HEK293 (cell line): Measurements from ENCODE around the gene HHAT.

Source experiments
- CTCF ChIA-PET: fragments of 350-600 bp; formaldehyde crosslinking; extraction: SDS; loops from one replicate; lab custom pipeline; 2021; ENCODE audit warnings: antibody characterized with exemption; lab: Yijun Ruan, JAX
- POLR2A ChIA-PET: fragments of 300-600 bp; formaldehyde crosslinking; extraction: SDS; loops from one replicate; lab custom pipeline; 2020; ENCODE audit warnings: antibody characterized with exemption, inconsistent platforms; lab: Yijun Ruan, JAX
- H3K27ac ChIP-seq: fragments of 200-500 bp; sonication (Bioruptor generic); 2 replicates; pipeline ENCODE4 v1.5.1; 2014; ENCODE audit warnings: low read depth, low read length, control low read depth, inconsistent platforms; ENCODE audit errors: extremely low read depth
- H3K36me3 ChIP-seq, 2 experiments: fragments of 200-500 bp in 1 of 2; sonication (Bioruptor generic) in 1 of 2; 1 replicate in 1 of 2; 2 replicates in 1 of 2; pipeline ENCODE4 v1.5.1; 2014 to 2017; ENCODE audit warnings: inconsistent platforms in 2 of 2, low read length in 2 of 2; ENCODE audit not compliant: control insufficient read depth in 2 of 2, insufficient read depth in 1 of 2
- H3K4me1 ChIP-seq: fragments of 200-500 bp; sonication (Bioruptor generic); 2 replicates; pipeline ENCODE4 v1.5.1; 2014; ENCODE audit warnings: mild to moderate bottlenecking, low read length, inconsistent platforms; ENCODE audit not compliant: control insufficient read depth, insufficient read depth
- H3K4me3 ChIP-seq: 2 replicates; pipeline ENCODE4 v1.5.1; 2011; ENCODE audit warnings: low read depth, mild to moderate bottlenecking, control low read depth, low read length, moderate library complexity
- H3K9me3 ChIP-seq: fragments of 200-500 bp; sonication (Bioruptor generic); 2 replicates; pipeline ENCODE4 v1.5.1; 2014; ENCODE audit warnings: low read depth, low read length, inconsistent platforms; ENCODE audit not compliant: control insufficient read depth, insufficient read depth
- ATF2 ChIP-seq: fragments of 450-650 bp; formaldehyde crosslinking; IDR thresholded peaks from 2 replicates; pipeline ENCODE4 v1.5.1; 2016; ENCODE audit warnings: missing biosample characterization, missing genetic modification characterization, low read depth
- BCL11B ChIP-seq: fragments of 450-650 bp; formaldehyde crosslinking; IDR thresholded peaks from 2 replicates; pipeline ENCODE4 v1.5.1; 2016; ENCODE audit warnings: low read depth, missing biosample characterization, missing genetic modification characterization
- GLI4 ChIP-seq: fragments of 450-650 bp; formaldehyde crosslinking; IDR thresholded peaks from 2 replicates; pipeline ENCODE4 v1.5.1; 2016; ENCODE audit warnings: missing biosample characterization, missing genetic modification characterization
- HIC1 ChIP-seq: fragments of 450-650 bp; formaldehyde crosslinking; IDR thresholded peaks from 2 replicates; pipeline ENCODE4 v1.5.1; 2016; ENCODE audit warnings: missing biosample characterization, missing genetic modification characterization
- KLF8 ChIP-seq: fragments of 450-650 bp; formaldehyde crosslinking; IDR thresholded peaks from 2 replicates; pipeline ENCODE4 v1.5.1; 2016; ENCODE audit warnings: missing biosample characterization, missing genetic modification characterization
- YY1 ChIP-seq: fragments of 450-650 bp; formaldehyde crosslinking; IDR thresholded peaks from 2 replicates; pipeline ENCODE4 v1.5.1; 2018; ENCODE audit warnings: missing biosample characterization, missing genetic modification characterization
- ZEB2 ChIP-seq: fragments of 450-650 bp; formaldehyde crosslinking; IDR thresholded peaks from 2 replicates; pipeline ENCODE4 v1.5.1; 2016; ENCODE audit warnings: missing biosample characterization, missing genetic modification characterization
- ZIC2 ChIP-seq: fragments of 450-650 bp; formaldehyde crosslinking; IDR thresholded peaks from 2 replicates; pipeline ENCODE4 v1.5.1; 2016; ENCODE audit warnings: missing biosample characterization, missing genetic modification characterization
- ZNF114 ChIP-seq: fragments of 450-650 bp; formaldehyde crosslinking; IDR thresholded peaks from 2 replicates; pipeline ENCODE4 v1.5.0; 2017; ENCODE audit warnings: missing biosample characterization, missing genetic modification characterization
- ZNF133 ChIP-seq: fragments of 450-650 bp; formaldehyde crosslinking; IDR thresholded peaks from 2 replicates; pipeline ENCODE4 v1.5.1; 2016; ENCODE audit warnings: missing biosample characterization, missing genetic modification characterization
- ZNF146 ChIP-seq: fragments of 450-650 bp; formaldehyde crosslinking; IDR thresholded peaks from 2 replicates; pipeline ENCODE4 v1.5.1; 2016; ENCODE audit warnings: missing biosample characterization, missing genetic modification characterization
- ZNF148 ChIP-seq: fragments of 450-650 bp; formaldehyde crosslinking; IDR thresholded peaks from 2 replicates; pipeline ENCODE4 v1.5.0; 2017; ENCODE audit warnings: missing biosample characterization, missing genetic modification characterization, borderline replicate concordance
- ZNF26 ChIP-seq: fragments of 450-650 bp; formaldehyde crosslinking; IDR thresholded peaks from 2 replicates; pipeline ENCODE4 v1.5.1; 2016; ENCODE audit warnings: missing biosample characterization, missing genetic modification characterization
- ZNF274 ChIP-seq, 2 experiments: fragments of 200-500 bp in 1 of 2; fragments of 450-650 bp in 1 of 2; sonication (Bioruptor generic) in 1 of 2; formaldehyde crosslinking in 1 of 2; IDR thresholded peaks; 2 replicates each; pipeline versions ENCODE4 v1.5.1 to v1.6.1; 2014 to 2016; ENCODE audit warnings: borderline replicate concordance in 1 of 2, inconsistent platforms in 1 of 2, low read length in 1 of 2, missing biosample characterization in 1 of 2, missing genetic modification characterization in 1 of 2
- ZNF292 ChIP-seq: fragments of 450-650 bp; formaldehyde crosslinking; IDR thresholded peaks from 2 replicates; pipeline ENCODE4 v1.5.1; 2016; ENCODE audit warnings: low read depth, missing biosample characterization, missing genetic modification characterization, borderline replicate concordance
- ZNF394 ChIP-seq: fragments of 450-650 bp; formaldehyde crosslinking; IDR thresholded peaks from 2 replicates; pipeline ENCODE4 v1.5.1; 2016; ENCODE audit warnings: missing biosample characterization, missing genetic modification characterization, mild to moderate bottlenecking, moderate library complexity, borderline replicate concordance
- ZNF404 ChIP-seq: fragments of 450-650 bp; formaldehyde crosslinking; IDR thresholded peaks from 2 replicates; pipeline ENCODE4 v1.5.1; 2017; ENCODE audit warnings: missing biosample characterization, missing genetic modification characterization
- ZNF423 ChIP-seq: fragments of 450-650 bp; formaldehyde crosslinking; IDR thresholded peaks from 2 replicates; pipeline ENCODE4 v1.5.1; 2016; ENCODE audit warnings: missing biosample characterization, missing genetic modification characterization
- ZNF518A ChIP-seq: fragments of 450-650 bp; formaldehyde crosslinking; conservative IDR thresholded peaks from 2 replicates; pipeline ENCODE4 v1.5.1; 2016; ENCODE audit warnings: low read depth, missing biosample characterization, missing genetic modification characterization
- ZNF626 ChIP-seq: fragments of 450-650 bp; sonication (Bioruptor Pico); formaldehyde crosslinking; IDR thresholded peaks from 2 replicates; pipeline ENCODE4 v1.5.1; 2018; ENCODE audit warnings: missing biosample characterization, missing genetic modification characterization, inconsistent platforms

Gene HHAT

GRCh38 chr1:210347112-210347511, 18.4 kb downstream of the HHAT start (continued):
- peak; percentile 43; the same call in 1 of the 2 replicates for TF ChIP-seq ZNF518A (tag by site-specific recombination)
- TF ChIP-seq, all 188 proteins: peak for 49

GRCh38 chr1:210351496-210351895, 22.8 kb downstream of the HHAT start:
- Histone ChIP-seq H3K27ac (no peak overlapping the region), H3K36me3 (peaks cover 0 to 3% of the 10 kb centered on the region in 2 experiments; a peak in 2 of 3 replicates), H3K4me1 (peaks cover 4% of the 10 kb centered on the region), H3K9me3 (no peaks in the 10 kb centered on the region), H3K4me3 (no peak overlapping the region)
- ChIA-PET POLR2A (no interaction called here), CTCF (interaction anchor here (0.5 to 3.1 kb wide), 3 partner anchors 9 to 40 kb away, joined by 3 to 25 read pairs (median 4); no protein-coding TSS in a partner anchor)
- TF ChIP-seq GLI4 (no peak), ZIC2 (tag by site-specific recombination) (peak; percentile 67), ZNF404 (tag by site-specific recombination) (no peak), ZNF394 (tag by site-specific recombination) (no peak), ZNF292 (no peak), KLF8 (tag by site-specific recombination) (no peak)

- POLR2A ChIA-PET: no interaction called here
- peaks cover 0 to 3% of the 10 kb centered on the region in 2 experiments; a peak in 2 of 3 replicates for H3K36me3 ChIP-seq
- CTCF ChIA-PET: interaction anchor here (0.6 to 1.2 kb wide), 4 partner anchors 10 to 1124 kb away, joined by 3 to 4 read pairs (median 3); no protein-coding TSS in a partner anchor
- H3K27ac ChIP-seq: no peak overlapping the region
- no peak for TF ChIP-seq YY1 (tag by site-specific recombination)
- no peak for TF ChIP-seq ZNF114 (tag by site-specific recombination)
- TF ChIP-seq ZNF626 (tag by site-specific recombination): no peak
- no peak for TF ChIP-seq ZNF423 (tag by site-specific recombination)
- no peak for TF ChIP-seq HIC1
- TF ChIP-seq ZNF26 (tag by site-specific recombination): no peak
- no peak for TF ChIP-seq GLI4
- TF ChIP-seq ZNF133 (tag by site-specific recombination): no peak
- TF ChIP-seq ATF2 (tag by site-specific recombination): no peak
- no peak for TF ChIP-seq ZNF274 (IDR thresholded peaks at IDR 0.05; ENCODE audit: low read length)
- TF ChIP-seq ZNF274 (tag by site-specific recombination; IDR thresholded peaks at IDR 0.05; ENCODE audit: borderline replicate concordance): no peak
- TF ChIP-seq ZEB2 (tag by site-specific recombination): no peak
- no peak for TF ChIP-seq ZNF146 (tag by site-specific recombination)
- TF ChIP-seq ZNF148: no peak
- TF ChIP-seq BCL11B (tag by site-specific recombination): no peak
- H3K4me3 ChIP-seq: no peak overlapping the region
- H3K4me1 ChIP-seq: no peaks in the 10 kb centered on the region
- no peaks in the 10 kb centered on the region for H3K9me3 ChIP-seq
These were observed 23.9 kb downstream of the HHAT start for GRCh38 chr1:210352575-210352974.
